Stomach (tissue), 4 donors: Measurements from ENCODE around the gene RANBP3.

Experiments
- EP300 ChIP-seq: sonication (generic); formaldehyde crosslinking; IDR thresholded peaks from one replicate; pipeline ENCODE4 v1.6.1; 2017; ENCODE audit warnings: antibody characterized with exemption
- POLR2A ChIP-seq, 4 donors: fragments of 450-650 bp; IDR thresholded peaks; one replicate each; pipeline ENCODE4 v1.6.1; 2016; ENCODE audit warnings: antibody characterized with exemption in 4 of 4, control low read depth in 2 of 4, mild to moderate bottlenecking in 1 of 4, moderate library complexity in 1 of 4
- POLR2AphosphoS5 ChIP-seq, 3 donors: sonication (generic); formaldehyde crosslinking; IDR thresholded peaks; one replicate each; pipeline ENCODE4 v1.6.1; 2016; ENCODE audit warnings: antibody characterized with exemption in 3 of 3
- TF ChIP-seq, protein P1 (sequence below), 7 experiments: fragments of 450-650 bp in 4 of 7; fragments of 200-600 bp in 3 of 7; sonication (generic) in 3 of 7; IDR thresholded peaks; one replicate each; pipeline ENCODE4 v1.5.1; 2016 to 2019; ENCODE audit warnings: antibody characterized with exemption in 7 of 7, control low read depth in 2 of 7, mild to moderate bottlenecking in 1 of 7

DNA sequence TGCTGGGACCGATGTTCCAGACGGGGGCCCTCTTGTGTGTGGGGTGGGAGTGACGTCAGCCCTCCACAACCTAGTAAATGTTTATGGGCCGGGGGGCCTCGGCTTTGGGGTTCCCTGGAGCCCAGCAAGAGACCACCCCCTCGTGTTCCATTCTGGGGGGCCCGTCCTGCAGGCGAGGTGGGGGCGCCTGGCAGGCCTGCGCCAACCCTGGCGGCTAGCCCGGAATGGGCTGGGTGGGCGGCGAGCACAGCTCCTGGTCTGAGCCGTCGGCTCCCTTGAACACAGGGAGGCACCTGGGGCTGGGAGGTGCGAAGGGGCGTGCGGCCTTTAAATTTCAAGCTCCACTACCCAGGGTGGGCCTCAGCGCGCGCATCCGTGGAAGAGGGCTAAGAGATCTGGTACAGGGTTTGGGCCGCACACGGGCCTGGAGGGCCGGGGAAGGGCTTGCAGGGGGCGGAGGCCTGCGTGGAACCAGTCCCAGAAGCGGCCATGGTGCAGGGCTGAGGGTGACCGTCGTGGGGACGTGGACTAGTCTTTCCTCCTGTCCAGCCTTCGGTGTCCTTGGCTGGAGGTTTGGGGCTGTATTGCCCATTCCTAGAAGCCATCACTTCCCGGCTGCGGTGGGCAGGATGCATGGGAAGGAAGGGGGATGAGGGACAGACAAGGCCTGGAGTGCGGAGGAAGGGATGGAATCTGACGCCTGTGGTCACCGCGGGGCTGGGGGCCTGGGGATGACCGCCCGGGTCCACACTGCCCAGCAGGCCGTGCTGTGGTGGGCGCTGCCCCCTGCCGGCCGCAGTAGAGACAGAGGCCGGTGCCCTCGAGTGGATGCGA is 85.8 kb downstream of the RANBP3 start:
- no peak for TF ChIP-seq POLR2A (IDR thresholded peaks at IDR 0.05)
- TF ChIP-seq, protein P1, sequence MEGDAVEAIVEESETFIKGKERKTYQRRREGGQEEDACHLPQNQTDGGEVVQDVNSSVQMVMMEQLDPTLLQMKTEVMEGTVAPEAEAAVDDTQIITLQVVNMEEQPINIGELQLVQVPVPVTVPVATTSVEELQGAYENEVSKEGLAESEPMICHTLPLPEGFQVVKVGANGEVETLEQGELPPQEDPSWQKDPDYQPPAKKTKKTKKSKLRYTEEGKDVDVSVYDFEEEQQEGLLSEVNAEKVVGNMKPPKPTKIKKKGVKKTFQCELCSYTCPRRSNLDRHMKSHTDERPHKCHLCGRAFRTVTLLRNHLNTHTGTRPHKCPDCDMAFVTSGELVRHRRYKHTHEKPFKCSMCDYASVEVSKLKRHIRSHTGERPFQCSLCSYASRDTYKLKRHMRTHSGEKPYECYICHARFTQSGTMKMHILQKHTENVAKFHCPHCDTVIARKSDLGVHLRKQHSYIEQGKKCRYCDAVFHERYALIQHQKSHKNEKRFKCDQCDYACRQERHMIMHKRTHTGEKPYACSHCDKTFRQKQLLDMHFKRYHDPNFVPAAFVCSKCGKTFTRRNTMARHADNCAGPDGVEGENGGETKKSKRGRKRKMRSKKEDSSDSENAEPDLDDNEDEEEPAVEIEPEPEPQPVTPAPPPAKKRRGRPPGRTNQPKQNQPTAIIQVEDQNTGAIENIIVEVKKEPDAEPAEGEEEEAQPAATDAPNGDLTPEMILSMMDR (IDR thresholded peaks at IDR 0.05) = peak in 5 of 7 experiments; percentile 30 to 57 (median 53)
- peak in 1 of 3 donors; percentile 59 for TF ChIP-seq POLR2AphosphoS5 (IDR thresholded peaks at IDR 0.05)
- TF ChIP-seq EP300 = no peak
